Kidney capillary endothelial cell (primary cell): ENCODE data around the gene ADH4.

Experiments
- DNase-seq: peaks from one replicate; pipeline ENCODE4 v3.0.0-alpha.2; 2018; ENCODE audit warnings: low spot score

The ADH4 gene

GRCh38 chr4:99079625-99080295 lies 64.3 kb downstream of the ADH4 start:
- DNase-seq = no peak

- DNase-seq = no peak
These were observed 65.0 kb downstream of the ADH4 start for GRCh38 chr4:99078931-99079624.

- no peak for DNase-seq
These were observed 65.8 kb downstream of the ADH4 start for GRCh38 chr4:99078336-99078735.

DNA sequence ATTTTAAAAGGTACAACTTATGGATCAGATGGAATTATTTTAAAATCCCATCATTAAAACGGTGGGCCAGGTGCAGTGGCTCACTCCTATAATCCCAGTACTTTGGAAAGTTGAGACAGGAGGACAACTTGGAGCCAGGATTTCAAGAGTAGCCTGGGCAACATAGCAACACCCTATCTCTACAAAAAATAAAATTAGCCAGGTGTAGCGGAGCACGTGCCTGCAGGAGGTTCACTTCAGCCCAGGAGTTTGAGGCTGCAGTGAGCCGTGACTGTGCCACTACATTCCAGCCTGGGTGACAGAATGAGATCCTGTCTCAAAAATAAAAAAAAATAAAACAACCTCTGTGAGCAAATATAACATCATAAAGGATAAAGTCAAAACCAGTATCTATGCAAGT lies 66.9 kb downstream of the ADH4 start:
- DNase-seq = no peak

GRCh38 chr4:99076292-99076976 lies 67.7 kb downstream of the ADH4 start:
- no peak for DNase-seq

DNA sequence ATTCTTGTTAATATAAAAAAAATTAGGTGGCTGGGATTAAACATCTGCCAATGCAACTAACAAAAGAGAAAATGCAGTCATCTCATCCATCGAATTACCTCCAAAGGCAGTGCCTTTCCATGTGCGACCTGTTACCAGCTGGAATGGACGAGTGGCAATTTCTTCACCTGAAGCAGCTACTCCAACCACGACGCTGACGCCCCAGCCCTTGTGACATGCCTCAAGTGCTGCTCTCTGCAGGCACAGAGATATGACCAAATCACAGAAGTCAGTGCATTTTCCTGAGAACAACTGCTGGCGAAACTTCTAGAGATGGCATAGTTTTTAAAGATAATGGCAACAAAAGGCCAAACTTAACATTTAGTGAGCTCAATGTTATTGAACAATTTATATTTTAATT lies 69.3 kb downstream of the ADH4 start:
- no peak for DNase-seq
